Liver (tissue), 3 donors: ENCODE data around the gene HUNK.

ENCODE experiments used
- CTCF ChIP-seq: fragments of 150-350 bp; IDR thresholded peaks from 2 replicates; pipeline ENCODE4 v1.5.1; 2017; ENCODE audit warnings: improper control_type of control experiment, low read depth, low read length; ENCODE audit not compliant: missing input control
- FOXA2 ChIP-seq: IDR thresholded peaks from 2 replicates; pipeline ENCODE4 v1.6.1; 2016; ENCODE audit warnings: antibody characterized with exemption
- GABPA ChIP-seq, 2 donors: IDR thresholded peaks in 1 of 2; conservative IDR thresholded peaks in 1 of 2; 2 replicates each; pipeline ENCODE4 v1.6.1; 2016; ENCODE audit warnings: antibody characterized with exemption in 2 of 2, mild to moderate bottlenecking in 1 of 2, moderate library complexity in 1 of 2
- MAX ChIP-seq: IDR thresholded peaks from 2 replicates; pipeline ENCODE4 v1.6.1; 2016; ENCODE audit warnings: antibody characterized with exemption
- RAD21 ChIP-seq, 2 donors: IDR thresholded peaks; 2 replicates each; pipeline ENCODE4 v1.6.1; 2016; ENCODE audit warnings: antibody characterized with exemption in 2 of 2, mild to moderate bottlenecking in 2 of 2
- RXRA ChIP-seq, 2 donors: IDR thresholded peaks; 2 replicates each; pipeline ENCODE4 v1.6.1; 2017 to 2018; ENCODE audit warnings: antibody characterized with exemption in 2 of 2, mild to moderate bottlenecking in 1 of 2
- SP1 ChIP-seq: IDR thresholded peaks from 2 replicates; pipeline ENCODE4 v1.6.1; 2018; ENCODE audit warnings: antibody characterized with exemption, mild to moderate bottlenecking
- TAF1 ChIP-seq: conservative IDR thresholded peaks from 2 replicates; pipeline ENCODE4 v1.6.1; 2016; ENCODE audit warnings: antibody characterized with exemption, mild to moderate bottlenecking
- TF ChIP-seq, protein P1 (sequence below): IDR thresholded peaks from 2 replicates; pipeline ENCODE4 v1.6.1; 2016; ENCODE audit warnings: antibody characterized with exemption
- donor health status: healthy.
- donor health status: healthy.

- TF ChIP-seq CTCF (no peak), MAX (no peak), TAF1 (no peak), RAD21 (IDR thresholded peaks at IDR 0.05) (no peak), SP1 (no peak), FOXA2 (no peak), GABPA (IDR thresholded peaks at IDR 0.05 in 1 of 2, conservative IDR thresholded peaks at IDR 0.05 in 1 of 2) (no peak), RXRA (IDR thresholded peaks at IDR 0.05) (no peak)
- TF ChIP-seq, protein P1, sequence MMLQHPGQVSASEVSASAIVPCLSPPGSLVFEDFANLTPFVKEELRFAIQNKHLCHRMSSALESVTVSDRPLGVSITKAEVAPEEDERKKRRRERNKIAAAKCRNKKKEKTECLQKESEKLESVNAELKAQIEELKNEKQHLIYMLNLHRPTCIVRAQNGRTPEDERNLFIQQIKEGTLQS: no peak
These were observed 84.8 kb downstream of the HUNK start for GRCh38 chr21:31957631-31958030.
